Fibroblast of skin of right quadriceps (primary cell): ENCODE data around the gene KCNF1.
A peak's percentile ranks its signal among the peaks of the same experiment; 100 is the strongest.

Experiments
- DNase-seq: peaks from one replicate; pipeline ENCODE4 v3.0.0-alpha.2; 2013

Gene KCNF1

GRCh38 chr2:10911291-10912075 is at the start of gene KCNF1:
Gene KCNF1, plus strand, starts transcription at chr2:10911934. Its CDS starts 493 bp downstream, at chr2:10912427.
- peak; percentile 55 for DNase-seq

- no peak for DNase-seq
Observed at GRCh38 chr2:10862330-10862729, 49.4 kb upstream of the KCNF1 start.

- DNase-seq, result no peak
Observed at GRCh38 chr2:10863047-10863446, 48.7 kb upstream of the KCNF1 start.

- no peak for DNase-seq
Observed at GRCh38 chr2:10863837-10864236, 47.9 kb upstream of the KCNF1 start.

GRCh38 chr2:10864251-10864650 is 47.5 kb upstream of the KCNF1 start:
- DNase-seq, result no peak

- DNase-seq, result no peak
Observed at GRCh38 chr2:10864861-10865636, 46.7 kb upstream of the KCNF1 start.

GRCh38 chr2:10865841-10866240 is 45.9 kb upstream of the KCNF1 start:
- DNase-seq, result no peak

- no peak for DNase-seq
Observed at GRCh38 chr2:10867692-10868420, 43.9 kb upstream of the KCNF1 start.

- peak; percentile 64 for DNase-seq
Observed at GRCh38 chr2:10868465-10869314, 43.0 kb upstream of the KCNF1 start.

- DNase-seq, result no peak
Observed at GRCh38 chr2:10871978-10872377, 39.8 kb upstream of the KCNF1 start.

GRCh38 chr2:10873171-10873570 is 38.6 kb upstream of the KCNF1 start:
- no peak for DNase-seq

- DNase-seq, result no peak
Observed at GRCh38 chr2:10873790-10874437, 37.8 kb upstream of the KCNF1 start.

GRCh38 chr2:10875126-10875525 is 36.6 kb upstream of the KCNF1 start:
- no peak for DNase-seq

- DNase-seq, result no peak
Observed at GRCh38 chr2:10876394-10876793, 35.3 kb upstream of the KCNF1 start.

GRCh38 chr2:10876963-10877362 is 34.8 kb upstream of the KCNF1 start:
- no peak for DNase-seq

- peak; percentile 16 for DNase-seq
Observed at GRCh38 chr2:10877651-10878111, 34.1 kb upstream of the KCNF1 start.

- DNase-seq, result no peak
Observed at GRCh38 chr2:10878268-10878915, 33.3 kb upstream of the KCNF1 start.

- DNase-seq, result no peak
Observed at GRCh38 chr2:10879159-10879558, 32.6 kb upstream of the KCNF1 start.

GRCh38 chr2:10879624-10880585 is 31.8 kb upstream of the KCNF1 start:
- no peak for DNase-seq
